GM12878 (cell line): ENCODE data around the gene HEYL. TPM values are rescaled to one million over a fixed set of nuclear protein-coding genes. Genes with fewer than 3 reads are reported as not detected.

Source experiments
- ATAC-seq: fragments of 200-7000 bp; cut with Tn5 transposase; 3 replicates; pipeline ENCODE4 v1.9.1; 2020; ENCODE audit warnings: mild to moderate bottlenecking, moderate library complexity
- BruUV-seq: library from RNA; stranded (reverse); fragments of 400-500 nt; replicated peaks from 2 replicates; lab custom pipeline; 2021; lab: Mats Ljungman, UMichigan
- CTCF ChIA-PET: fragments of 300-600 bp; sonication (Branson Sonifier 250); formaldehyde crosslinking; extraction: SDS; loops from one replicate; lab custom pipeline; 2021; ENCODE audit warnings: inconsistent platforms; lab: Yijun Ruan, JAX
- POLR2A ChIA-PET: fragments of 350-600 bp; formaldehyde crosslinking; extraction: SDS; loops from one replicate; lab custom pipeline; 2021; ENCODE audit warnings: inconsistent platforms; lab: Charles Lee
- RAD21 ChIA-PET: fragments of 300-600 bp; sonication (Branson Sonifier 250); formaldehyde crosslinking; loops from one replicate; lab custom pipeline; 2023; ENCODE audit warnings: antibody characterized with exemption; ENCODE audit not compliant: unreplicated experiment; lab: Charles Lee
- SMC1A ChIA-PET: fragments of 300-600 bp; sonication (Branson Sonifier 250); formaldehyde crosslinking; loops from one replicate; lab custom pipeline; 2023; ENCODE audit not compliant: unreplicated experiment, uncharacterized antibody; lab: Charles Lee
- DNase-seq: peaks from one replicate; pipeline ENCODE4 v3.0.0-alpha.2; 2011; ENCODE audit warnings: low read depth, low spot score
- FAIRE-seq: peaks from 3 replicates; lab custom pipeline; 2011; peaks lifted over from hg19 to GRCh38; lab: Jason Lieb, UNC
- H2AFZ ChIP-seq: 2 replicates; pipeline ENCODE4 v1.6.0; 2011; ENCODE audit warnings: low read depth, low read length, control low read depth; ENCODE audit not compliant: control insufficient read depth
- H3K27ac ChIP-seq: 2 replicates; pipeline ENCODE4 v1.5.1; 2011; ENCODE audit warnings: control low read depth; ENCODE audit not compliant: control insufficient read depth, insufficient read depth
- H3K27me3 ChIP-seq, 2 experiments: replicated peaks in 1 of 2; 2 replicates each; pipeline versions ENCODE4 v1.6.0 to v1.6.1; 2011; ENCODE audit warnings: low read length in 1 of 2; ENCODE audit not compliant: control insufficient read depth in 2 of 2, insufficient read depth in 2 of 2
- H3K36me3 ChIP-seq, 2 experiments: 2 replicates each; pipeline ENCODE4 v1.5.1; 2011; ENCODE audit warnings: low read length in 1 of 2; ENCODE audit not compliant: control insufficient read depth in 2 of 2, insufficient read depth in 2 of 2
- H3K4me1 ChIP-seq: 2 replicates; pipeline ENCODE4 v1.6.1; 2011; ENCODE audit warnings: mild to moderate bottlenecking, low read length, moderate library complexity, mixed read lengths; ENCODE audit not compliant: control insufficient read depth, insufficient read depth
- H3K4me2 ChIP-seq: 2 replicates; pipeline ENCODE4 v1.6.0; 2011; ENCODE audit warnings: control low read depth; ENCODE audit not compliant: control insufficient read depth, insufficient read depth
- H3K4me3 ChIP-seq: fragments of 200-600 bp; sonication (generic); 2 replicates; pipeline ENCODE4 v1.5.1; 2016
- H3K79me2 ChIP-seq: 2 replicates; pipeline ENCODE4 v1.6.0; 2011; ENCODE audit warnings: low read length; ENCODE audit not compliant: control insufficient read depth, insufficient read depth
- H3K9ac ChIP-seq: 2 replicates; pipeline ENCODE4 v1.8.0; 2011; ENCODE audit warnings: low read length, control low read depth, mixed read lengths; ENCODE audit not compliant: control insufficient read depth, insufficient read depth
- H3K9me3 ChIP-seq: replicated peaks from 3 replicates; pipeline ENCODE4 v1.5.1; 2011; ENCODE audit warnings: mild to moderate bottlenecking, low read length; ENCODE audit not compliant: control insufficient read depth, insufficient read depth
- H4K20me1 ChIP-seq: 2 replicates; pipeline ENCODE4 v1.6.0; 2011; ENCODE audit not compliant: control insufficient read depth, insufficient read depth
- BCL3 ChIP-seq: IDR thresholded peaks from 2 replicates; pipeline ENCODE4 v1.6.1; 2011; ENCODE audit warnings: borderline replicate concordance, low read depth, mild to moderate bottlenecking, moderate library complexity, low read length; ENCODE audit not compliant: insufficient read depth, poor library complexity, severe bottlenecking
- PKNOX1 ChIP-seq: fragments of 450-650 bp; IDR thresholded peaks from 2 replicates; pipeline ENCODE4 v1.6.1; 2016; ENCODE audit warnings: mild to moderate bottlenecking
- RB1 ChIP-seq: fragments of 450-650 bp; formaldehyde crosslinking; IDR thresholded peaks from 2 replicates; pipeline ENCODE4 v1.6.1; 2017; ENCODE audit warnings: mild to moderate bottlenecking, borderline replicate concordance
- TAF1 ChIP-seq: IDR thresholded peaks from 2 replicates; pipeline ENCODE4 v1.6.1; 2011; ENCODE audit warnings: mild to moderate bottlenecking, low read depth, low read length, borderline replicate concordance
- WGBS: methylation state at CpG from one replicate; pipeline ENCODE4 v1.1.6; 2016; ENCODE audit warnings: low lambda C conversion rate; ENCODE audit not compliant: insufficient replicate concordance, insufficient coverage; ENCODE audit errors: missing lambda C conversion rate; 5-methylcytosine and 5-hydroxymethylcytosine counted together
- in situ Hi-C: fragments of 300-500 bp; cut with MboI; formaldehyde crosslinking; loops from 9 replicates; pipeline ENCODE4 v1.14.3; 2018; ENCODE audit warnings: mixed read lengths
- intact Hi-C: fragments of 100-400 bp; cut with micrococcal nuclease; formaldehyde crosslinking; loops from one replicate; pipeline ENCODE4 v1.14.2; 2022; ENCODE audit not compliant: unreplicated experiment
- polyA plus RNA-seq, 11 experiments: library from polyadenylated mRNA; depleted of rRNA in 4 of 11; unstranded in 6 of 11; stranded (reverse) in 5 of 11; fragments of >200 nt; fragmentation: Nextera tagmentation in 4 of 11; fragmentation: Illumina TruSeq in 1 of 11; extraction: Ambion mirVana in 4 of 11; extraction: Trizol in 1 of 11; gene quantifications; 1 replicate in 1 of 11; 2 replicates in 10 of 11; pipeline versions ENCODE4 v1.2.1 to v1.2.3, GENCODE V29; 2011 to 2016; ENCODE audit warnings: inconsistent platforms in 2 of 11, missing spikeins in 2 of 11, low read depth in 1 of 11
- total RNA-seq, 4 experiments: library from RNA; depleted of rRNA in 3 of 4; stranded (reverse); fragments of >200 nt in 3 of 4; fragmentation: Illumina TruSeq in 1 of 4; extraction: Trizol in 1 of 4; gene quantifications; 2 replicates each; pipeline versions ENCODE4 v1.2.1 to v1.2.3, GENCODE V29; 2013 to 2021

The HEYL gene
- total and polyA plus RNA-seq, 10 of the 15 experiments (the other 5 are each of a cell fraction or from before 2014, with no cell fraction given): under 0.01 to 0.04 TPM; not detected in 8

GRCh38 chr1:39596163-39596562 is 43.3 kb downstream of the HEYL start:
- ATAC-seq (no peak), DNase-seq (no peak), FAIRE-seq (no peak)
- H2AFZ ChIP-seq: no peak overlapping the region
- ChIA-PET CTCF (interaction anchor here (0.9 to 1.1 kb wide), 4 partner anchors 8 to 57 kb away, joined by 3 to 5 read pairs (median 4); no protein-coding TSS in a partner anchor), SMC1A (interaction anchor here (0.6 to 1.1 kb wide), 2 partner anchors 67 to 452 kb away, joined by 3 read pairs; no protein-coding TSS in a partner anchor), POLR2A (no interaction called here), RAD21 (interaction anchor here (1.0 kb wide), 1 partner anchor 10 kb away, joined by 4 read pairs; no protein-coding TSS in a partner anchor)
- H3K4me1 ChIP-seq: peaks cover 26% of the 10 kb centered on the region
- no peak overlapping the region for H3K4me2 ChIP-seq
- H3K4me3 ChIP-seq: no peak overlapping the region
- no peaks in the 10 kb centered on the region for H4K20me1 ChIP-seq
- 88% methylated on average over 6 of the region's 6 CpGs for WGBS
- TF ChIP-seq BCL3 (peak; percentile 73), TAF1 (no peak), PKNOX1 (no peak), RB1 (no peak)
- H3K27me3 ChIP-seq: no peaks in the 10 kb centered on the region; a peak in 1 of 4 replicates
- no peaks in the 10 kb centered on the region; the same call in 2 of the 3 replicates for H3K9me3 ChIP-seq
- in situ Hi-C loops: no loop called here
- no peaks in the 10 kb centered on the region for H3K79me2 ChIP-seq
- intact Hi-C loops: no loop called here
- BruUV-seq: no TSS peak
- no peaks in the 10 kb centered on the region for H3K36me3 ChIP-seq
- no peak overlapping the region for H3K9ac ChIP-seq
- no peak overlapping the region for H3K27ac ChIP-seq
